H9 (cell line): ENCODE data around the gene S1PR2. TPM values are rescaled to one million over a fixed set of nuclear protein-coding genes. Genes with fewer than 3 reads are reported as not detected.
A peak's percentile ranks its signal among the peaks of the same experiment; 100 is the strongest.

Experiments used
- DNase-seq: peaks from one replicate; pipeline ENCODE4 v3.0.0-alpha.2; 2017
- H2AFZ ChIP-seq: one replicate; pipeline ENCODE4 v1.6.1; 2013; ENCODE audit warnings: mild to moderate bottlenecking, low read length, control low read depth, moderate library complexity
- H2AK5ac ChIP-seq: 2 replicates; pipeline ENCODE4 v1.6.1; 2013; ENCODE audit warnings: low read length, control low read depth, mixed read lengths; ENCODE audit not compliant: insufficient read length
- H2BK120ac ChIP-seq: one replicate; pipeline ENCODE4 v1.6.1; 2013; ENCODE audit warnings: low read depth, mild to moderate bottlenecking, low read length, control low read depth, inconsistent platforms; ENCODE audit not compliant: poor library complexity, severe bottlenecking
- H2BK12ac ChIP-seq: 2 replicates; pipeline ENCODE4 v1.6.1; 2013; ENCODE audit warnings: low read length, control low read depth, mixed read lengths, low read depth; ENCODE audit not compliant: insufficient read length
- H2BK15ac ChIP-seq: 2 replicates; pipeline ENCODE4 v1.6.1; 2013; ENCODE audit warnings: low read depth, low read length, control low read depth
- H2BK20ac ChIP-seq: one replicate; pipeline ENCODE4 v1.6.1; 2013; ENCODE audit warnings: low read depth, mild to moderate bottlenecking, low read length, control low read depth, inconsistent platforms; ENCODE audit not compliant: poor library complexity, severe bottlenecking
- H2BK5ac ChIP-seq: 2 replicates; pipeline ENCODE4 v1.6.1; 2013; ENCODE audit warnings: low read length, control low read depth, mixed read lengths; ENCODE audit not compliant: insufficient read length
- H3K14ac ChIP-seq: 2 replicates; pipeline ENCODE4 v1.6.1; 2013; ENCODE audit warnings: low read length, control low read depth; ENCODE audit not compliant: insufficient read depth
- H3K18ac ChIP-seq: 2 replicates; pipeline ENCODE4 v1.6.1; 2013; ENCODE audit warnings: low read depth, mild to moderate bottlenecking, mixed read lengths, low read length, control low read depth; ENCODE audit not compliant: insufficient read length
- H3K23ac ChIP-seq: 2 replicates; pipeline ENCODE4 v1.6.1; 2013; ENCODE audit warnings: low read length, control low read depth, mixed read lengths, low read depth; ENCODE audit not compliant: insufficient read length
- H3K23me2 ChIP-seq: 2 replicates; pipeline ENCODE4 v1.6.1; 2013; ENCODE audit warnings: low read depth, mild to moderate bottlenecking, mixed read lengths, low read length, control low read depth; ENCODE audit not compliant: insufficient read length, poor library complexity, severe bottlenecking
- H3K27ac ChIP-seq: 2 replicates; pipeline ENCODE4 v1.5.1; 2013; ENCODE audit warnings: low read length, control low read depth, mixed read lengths, low read depth; ENCODE audit not compliant: insufficient read length
- H3K27me3 ChIP-seq: 2 replicates; pipeline ENCODE4 v1.6.1; 2013; ENCODE audit warnings: low read length, control low read depth, inconsistent platforms; ENCODE audit not compliant: insufficient read depth
- H3K4ac ChIP-seq: 2 replicates; pipeline ENCODE4 v1.6.1; 2013; ENCODE audit warnings: low read depth, mild to moderate bottlenecking, control low read depth, inconsistent platforms, low read length, moderate library complexity
- H3K4me1 ChIP-seq: 2 replicates; pipeline ENCODE4 v1.6.1; 2013; ENCODE audit warnings: low read length, control low read depth, inconsistent platforms; ENCODE audit not compliant: insufficient read depth
- H3K4me2 ChIP-seq: 2 replicates; pipeline ENCODE4 v1.6.1; 2013; ENCODE audit warnings: low read length, control low read depth, mixed read lengths; ENCODE audit not compliant: insufficient read length, insufficient read depth
- H3K56ac ChIP-seq: 2 replicates; pipeline ENCODE4 v1.6.1; 2013; ENCODE audit warnings: low read depth, mild to moderate bottlenecking, mixed read lengths, low read length, control low read depth; ENCODE audit not compliant: insufficient read length
- H3K79me1 ChIP-seq: 2 replicates; pipeline ENCODE4 v1.6.1; 2013; ENCODE audit warnings: low read depth, mild to moderate bottlenecking, moderate library complexity, low read length, control low read depth, inconsistent platforms; ENCODE audit not compliant: insufficient read depth, poor library complexity, severe bottlenecking
- H3K79me2 ChIP-seq: 2 replicates; pipeline ENCODE4 v1.6.1; 2013; ENCODE audit warnings: low read length, control low read depth, inconsistent platforms; ENCODE audit not compliant: insufficient read depth
- H3K9ac ChIP-seq: 2 replicates; pipeline ENCODE4 v1.6.1; 2013; ENCODE audit warnings: low read length, control low read depth, mixed read lengths; ENCODE audit not compliant: insufficient read length; ENCODE audit errors: extremely low read depth
- H3K9me3 ChIP-seq: one replicate; pipeline ENCODE4 v1.6.1; 2013; ENCODE audit warnings: low read depth, low read length, inconsistent platforms; ENCODE audit not compliant: control insufficient read depth
- H3T11ph ChIP-seq: one replicate; pipeline ENCODE4 v1.6.1; 2013; ENCODE audit warnings: mild to moderate bottlenecking, low read length, control low read depth, inconsistent platforms
- H4K20me1 ChIP-seq: one replicate; pipeline ENCODE4 v1.6.1; 2013; ENCODE audit not compliant: control insufficient read depth, insufficient read length, insufficient read depth
- H4K5ac ChIP-seq: 2 replicates; pipeline ENCODE4 v1.6.1; 2013; ENCODE audit warnings: low read depth, mild to moderate bottlenecking, mixed read lengths, low read length, control low read depth; ENCODE audit not compliant: insufficient read length
- H4K8ac ChIP-seq: replicated peaks from 2 replicates; pipeline ENCODE4 v1.6.1; 2013; ENCODE audit warnings: low read length, control low read depth, mixed read lengths, low read depth; ENCODE audit not compliant: insufficient read length
- H4K91ac ChIP-seq: 2 replicates; pipeline ENCODE4 v1.6.1; 2013; ENCODE audit warnings: low read depth, mild to moderate bottlenecking, moderate library complexity, mixed read lengths, low read length, control low read depth; ENCODE audit not compliant: insufficient read length
- H3K27ac Mint-ChIP-seq, 3 experiments: 2 replicates in 2 of 3; 3 replicates in 1 of 3; pipeline ENCODE4 v1.8.0; 2020 to 2021; ENCODE audit warnings: mixed read lengths in 3 of 3, mild to moderate bottlenecking in 1 of 3, moderate library complexity in 1 of 3
- H3K27me3 Mint-ChIP-seq: 2 replicates; pipeline ENCODE4 v1.8.0; 2021; ENCODE audit warnings: low read depth, mild to moderate bottlenecking, moderate library complexity, mixed read lengths
- H3K36me3 Mint-ChIP-seq, 3 experiments: 2 replicates in 2 of 3; 3 replicates in 1 of 3; pipeline ENCODE4 v1.8.0; 2020 to 2021; ENCODE audit warnings: low read depth in 3 of 3, mixed read lengths in 3 of 3; ENCODE audit not compliant: insufficient read depth in 1 of 3
- H3K4me1 Mint-ChIP-seq, 2 experiments: 2 replicates each; pipeline ENCODE4 v1.8.0; 2020; ENCODE audit warnings: mixed read lengths in 2 of 2
- H3K4me3 Mint-ChIP-seq, 2 experiments: 2 replicates in 1 of 2; 3 replicates in 1 of 2; pipeline ENCODE4 v1.8.0; 2020 to 2021; ENCODE audit warnings: mild to moderate bottlenecking in 2 of 2, mixed read lengths in 2 of 2, moderate library complexity in 1 of 2
- H3K9me3 Mint-ChIP-seq, 2 experiments: 2 replicates in 1 of 2; 3 replicates in 1 of 2; pipeline ENCODE4 v1.8.0; 2020; ENCODE audit warnings: mild to moderate bottlenecking in 2 of 2, mixed read lengths in 2 of 2, moderate library complexity in 1 of 2
- CTCF ChIP-seq: fragments of 200-600 bp; sonication (generic); conservative IDR thresholded peaks from 3 replicates; pipeline ENCODE4 v1.8.0; 2021; ENCODE audit warnings: antibody characterized with exemption, mild to moderate bottlenecking
- WGBS: extraction: QIAGEN DNeasy Blood & Tissue Kit; methylation state at CpG from one replicate; pipeline ENCODE4 v1.1.7; 2013; ENCODE audit warnings: missing lambda C conversion rate, low lambda C conversion rate, mixed read lengths; ENCODE audit not compliant: insufficient read length; ENCODE audit errors: extremely low coverage; 5-methylcytosine and 5-hydroxymethylcytosine counted together
- total RNA-seq: library from RNA; stranded (reverse); gene quantifications from 2 replicates; pipeline ENCODE4 v1.2.1, GENCODE V29; 2021

Gene S1PR2
- total RNA-seq, 1 experiment from 2014 or later = 11.5 TPM

GRCh38 chr19:10269333-10270179 lies 38.4 kb upstream of the S1PR2 start:
- Histone ChIP-seq H4K91ac (no peak overlapping the region), H3K18ac (peak overlapping the region; percentile 1), H2BK12ac (no peak overlapping the region), H2BK15ac (no peak overlapping the region), H2AK5ac (no peak overlapping the region), H3K4me2 (peak overlapping the region; percentile 64), H3K4ac (no peak overlapping the region), H3K9ac (no peak overlapping the region), H2BK20ac (no peak overlapping the region), H4K5ac (no peak overlapping the region), H3K14ac (no peak overlapping the region), H3K23ac (no peak overlapping the region), H3K56ac (no peak overlapping the region), H2AFZ (no peak overlapping the region), H3K4me1 (no peaks in the 10 kb centered on the region), H2BK120ac (no peak overlapping the region), H3T11ph (no peak overlapping the region), H3K23me2 (peaks cover 6% of the 10 kb centered on the region), H3K27me3 (peaks cover 9% of the 10 kb centered on the region; the same call in 1 of the 2 replicates), H4K20me1 (no peaks in the 10 kb centered on the region), H3K79me2 (no peaks in the 10 kb centered on the region), H3K27ac (no peak overlapping the region), H4K8ac (no peak overlapping the region), H2BK5ac (no peak overlapping the region), H3K9me3 (no peaks in the 10 kb centered on the region), H3K79me1 (no peaks in the 10 kb centered on the region)
- Mint-ChIP-seq H3K36me3 (no peaks in the 10 kb centered on the region; a peak in 1 of 7 replicates), H3K27me3 (peaks cover 70% of the 10 kb centered on the region), H3K27ac (no peak overlapping the region; a peak in 1 of 7 replicates), H3K9me3 (no peaks in the 10 kb centered on the region), H3K4me1 (0 out of 4 replicates have a peak, but pooled peaks cover 0 to 6% of the 10 kb centered on the region in 2 experiments), H3K4me3 (peak overlapping the region; percentile 52 to 74)
- no CpG with 5 or more reads among the region's 59 CpGs for WGBS
- peak; percentile 96 for TF ChIP-seq CTCF
- peak; percentile 86 for DNase-seq
